ENCODE results near the gene GRHL1. TPM values are rescaled to one million over a fixed set of nuclear protein-coding genes. Genes with fewer than 3 reads are reported as not detected.

The GRHL1 gene
- total RNA-seq, 2 experiments from 2014 or later, result 0.28 to 0.38 TPM

- TF ChIP-seq CTCF (IDR thresholded peaks at IDR 0.05), result no peak
- DNase-seq, result no peak
- intact Hi-C loops (cut with DNase I, micrococcal nuclease), result no loop called here
- Mint-ChIP-seq H3K4me1 (ENCODE audit: low read depth) (no peaks in the 10 kb centered on the region), H3K27ac (no peak overlapping the region), H3K4me3 (no peak overlapping the region), H3K9me3 (peaks cover 10% of the 10 kb centered on the region), H3K36me3 (ENCODE audit: low read depth) (no peaks in the 10 kb centered on the region), H3K27me3 (peaks cover 13% of the 10 kb centered on the region)
- no peak overlapping the region for H3K27ac ChIP-seq (ENCODE audit: low read depth in 1 of 2, low read length in 2 of 2)
- no peak overlapping the region for H3K4me3 ChIP-seq (ENCODE audit: low read length)
- ATAC-seq (ENCODE audit: poor library complexity), result no peak
- no peaks in the 10 kb centered on the region for H3K36me3 ChIP-seq (ENCODE audit: insufficient read depth, low read length)
- H3K4me1 ChIP-seq (ENCODE audit: insufficient read depth, low read length), result no peaks in the 10 kb centered on the region
- peaks cover 0 to 20% of the 10 kb centered on the region in 2 experiments for H3K9me3 ChIP-seq (ENCODE audit: control insufficient read depth in 1 of 2, insufficient read depth in 1 of 2, low read length in 2 of 2)
- no peaks in the 10 kb centered on the region for H3K27me3 ChIP-seq (ENCODE audit: control insufficient read depth in 1 of 2, insufficient read depth in 2 of 2, low read length in 2 of 2)
- POLR2A ChIA-PET, result no interaction called here
- CTCF ChIA-PET, result no interaction called here
Observed at GRCh38 chr2:10016802-10017258, 65.3 kb downstream of the GRHL1 start.

- no peak for TF ChIP-seq CTCF (IDR thresholded peaks at IDR 0.05)
- no peaks in the 10 kb centered on the region for H3K27me3 ChIP-seq (ENCODE audit: control insufficient read depth in 1 of 2, insufficient read depth in 2 of 2, low read length in 2 of 2)
- no peaks in the 10 kb centered on the region for H3K4me1 ChIP-seq (ENCODE audit: insufficient read depth, low read length)
- no peaks in the 10 kb centered on the region for H3K4me1 Mint-ChIP-seq (ENCODE audit: low read depth)
- no peak for DNase-seq
- intact Hi-C loops (cut with DNase I, micrococcal nuclease), result no loop called here
- no peak overlapping the region for H3K4me3 ChIP-seq (ENCODE audit: low read length)
- H3K27me3 Mint-ChIP-seq, result peaks cover 13% of the 10 kb centered on the region
- CTCF ChIA-PET, result interaction anchor here (1.0 kb wide), 1 partner anchor 33 kb away, joined by 3 read pairs; no protein-coding TSS in a partner anchor
- H3K4me3 Mint-ChIP-seq, result no peak overlapping the region
- H3K27ac ChIP-seq (ENCODE audit: low read depth in 1 of 2, low read length in 2 of 2), result no peak overlapping the region
- H3K27ac Mint-ChIP-seq, result no peak overlapping the region
- ATAC-seq (ENCODE audit: poor library complexity), result no peak
- H3K9me3 Mint-ChIP-seq, result peaks cover 10% of the 10 kb centered on the region
- POLR2A ChIA-PET, result no interaction called here
- H3K9me3 ChIP-seq (ENCODE audit: control insufficient read depth in 1 of 2, insufficient read depth in 1 of 2, low read length in 2 of 2), result peaks cover 0 to 20% of the 10 kb centered on the region in 2 experiments
- H3K36me3 Mint-ChIP-seq (ENCODE audit: low read depth), result no peaks in the 10 kb centered on the region
- H3K36me3 ChIP-seq (ENCODE audit: insufficient read depth, low read length), result no peaks in the 10 kb centered on the region
Observed at GRCh38 chr2:10017313-10017941, 65.9 kb downstream of the GRHL1 start.

GRCh38 chr2:10019174-10019573 lies 67.7 kb downstream of the GRHL1 start:
- Mint-ChIP-seq H3K27ac (no peak overlapping the region), H3K4me3 (no peak overlapping the region), H3K9me3 (peaks cover 10% of the 10 kb centered on the region), H3K27me3 (peaks cover 13% of the 10 kb centered on the region), H3K36me3 (ENCODE audit: low read depth) (no peaks in the 10 kb centered on the region), H3K4me1 (ENCODE audit: low read depth) (no peaks in the 10 kb centered on the region)
- no peak for TF ChIP-seq CTCF (IDR thresholded peaks at IDR 0.05)
- H3K9me3 ChIP-seq (ENCODE audit: control insufficient read depth in 1 of 2, insufficient read depth in 1 of 2, low read length in 2 of 2), result peaks cover 0 to 20% of the 10 kb centered on the region in 2 experiments
- POLR2A ChIA-PET, result no interaction called here
- no peak overlapping the region for H3K4me3 ChIP-seq (ENCODE audit: low read length)
- intact Hi-C loops (cut with DNase I, micrococcal nuclease), result no loop called here
- no peaks in the 10 kb centered on the region for H3K4me1 ChIP-seq (ENCODE audit: insufficient read depth, low read length)
- ATAC-seq (ENCODE audit: poor library complexity), result no peak
- H3K27ac ChIP-seq (ENCODE audit: low read depth in 1 of 2, low read length in 2 of 2), result no peak overlapping the region
- no peak for DNase-seq
- H3K36me3 ChIP-seq (ENCODE audit: insufficient read depth, low read length), result no peaks in the 10 kb centered on the region
- H3K27me3 ChIP-seq (ENCODE audit: control insufficient read depth in 1 of 2, insufficient read depth in 2 of 2, low read length in 2 of 2), result no peaks in the 10 kb centered on the region
- CTCF ChIA-PET, result no interaction called here
